Thyroid gland (tissue), 4 donors: Measurements from ENCODE around the gene PAM16.

Source experiments
- CTCF ChIP-seq, 6 experiments: fragments of 200-600 bp in 3 of 6; fragments of 450-650 bp in 3 of 6; sonication (generic) in 3 of 6; IDR thresholded peaks; one replicate each; pipeline ENCODE4 v1.5.1; 2016 to 2019; ENCODE audit warnings: antibody characterized with exemption in 6 of 6, mild to moderate bottlenecking in 2 of 6, inconsistent platforms in 1 of 6, moderate library complexity in 1 of 6
- POLR2A ChIP-seq, 2 donors: fragments of 450-650 bp; IDR thresholded peaks; one replicate each; pipeline ENCODE4 v1.6.1; 2017; ENCODE audit warnings: antibody characterized with exemption in 2 of 2, mild to moderate bottlenecking in 2 of 2, moderate library complexity in 1 of 2

GRCh38 chr16:4386951-4387565 lies 35.9 kb upstream of the PAM16 start:
- TF ChIP-seq CTCF (IDR thresholded peaks at IDR 0.05) = no peak
- no peak for TF ChIP-seq POLR2A (IDR thresholded peaks at IDR 0.05)
